A549 treated with CpdA at 1 μM for 4 hours (cell line): ENCODE results near the gene SH3BGRL3. TPM values are rescaled to one million over a fixed set of nuclear protein-coding genes. Genes with fewer than 3 reads are reported as not detected.

Source experiments
- total RNA-seq: library from RNA; stranded (reverse); fragments of 200-300 nt; extraction: Qiagen RNA extraction; gene quantifications from 5 replicates; pipeline ENCODE4 v1.2.3, GENCODE V29; 2022; ENCODE audit warnings: low read depth

Gene SH3BGRL3
- 115 to 171 TPM (median 156 TPM) in 5 replicates for total RNA-seq

GRCh38 chr1:26279456-26280332, at the start of gene SH3BGRL3:
Gene SH3BGRL3, plus strand, starts transcription at chr1:26280086. Its CDS starts 70 bp downstream, at chr1:26280156.

GRCh38 chr1:26233903-26234643, 45.8 kb upstream of the SH3BGRL3 start, which contains the start of gene CEP85:
Gene CEP85, plus strand, starts transcription at chr1:26234200. Its CDS starts 5,584 bp downstream, at chr1:26239784.

DNA sequence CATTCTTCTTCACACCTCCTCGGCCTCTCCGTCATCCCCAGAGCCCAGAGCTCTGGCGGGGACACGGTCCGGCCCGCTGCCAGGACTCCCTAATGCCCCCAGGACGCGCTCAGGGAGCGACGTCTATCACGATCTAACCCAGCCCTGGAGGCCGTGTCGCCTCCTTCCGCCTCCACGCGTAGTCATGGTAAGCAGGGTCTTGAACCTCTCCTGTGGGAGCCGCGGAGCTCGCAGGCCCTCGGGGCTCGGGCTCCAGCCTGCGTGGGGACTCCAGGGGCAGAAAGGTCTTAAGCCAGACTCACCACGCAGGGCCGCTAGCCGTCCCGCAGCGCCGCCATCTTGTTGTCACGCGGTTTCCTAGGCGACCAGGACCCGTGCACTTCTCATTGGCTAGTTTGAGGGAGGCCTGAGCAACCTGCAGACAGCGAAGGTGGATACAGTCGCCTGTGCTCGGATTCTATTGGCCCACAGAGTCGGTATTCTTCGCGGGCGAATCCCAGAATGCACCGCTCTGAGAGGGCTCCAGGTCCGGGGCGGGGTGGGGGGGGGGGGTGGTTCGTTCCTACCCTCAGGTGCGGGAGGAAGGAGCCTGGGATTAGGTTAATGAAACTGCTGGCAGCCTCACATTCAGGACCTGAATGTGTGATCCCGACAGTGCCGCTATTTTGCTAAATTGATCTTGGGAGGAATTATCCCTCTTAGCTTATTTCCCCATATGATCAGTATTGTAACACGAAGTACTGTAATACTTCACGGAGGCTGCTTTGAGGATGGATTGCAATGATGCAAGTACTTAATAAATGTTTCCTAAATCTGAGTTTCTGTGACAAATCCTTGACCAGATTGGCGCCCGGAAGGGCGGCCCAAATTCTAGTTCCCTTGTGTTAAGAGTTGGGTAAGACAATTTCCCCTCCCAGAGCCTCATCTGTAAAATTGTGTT, 26.7 kb downstream of the SH3BGRL3 start, which contains the start of gene UBXN11:
TSS of gene UBXN11 (minus strand) at position 347 of the 940 bp plus-strand sequence. CDS start 3,753 bp downstream, outside the sequence.

DNA sequence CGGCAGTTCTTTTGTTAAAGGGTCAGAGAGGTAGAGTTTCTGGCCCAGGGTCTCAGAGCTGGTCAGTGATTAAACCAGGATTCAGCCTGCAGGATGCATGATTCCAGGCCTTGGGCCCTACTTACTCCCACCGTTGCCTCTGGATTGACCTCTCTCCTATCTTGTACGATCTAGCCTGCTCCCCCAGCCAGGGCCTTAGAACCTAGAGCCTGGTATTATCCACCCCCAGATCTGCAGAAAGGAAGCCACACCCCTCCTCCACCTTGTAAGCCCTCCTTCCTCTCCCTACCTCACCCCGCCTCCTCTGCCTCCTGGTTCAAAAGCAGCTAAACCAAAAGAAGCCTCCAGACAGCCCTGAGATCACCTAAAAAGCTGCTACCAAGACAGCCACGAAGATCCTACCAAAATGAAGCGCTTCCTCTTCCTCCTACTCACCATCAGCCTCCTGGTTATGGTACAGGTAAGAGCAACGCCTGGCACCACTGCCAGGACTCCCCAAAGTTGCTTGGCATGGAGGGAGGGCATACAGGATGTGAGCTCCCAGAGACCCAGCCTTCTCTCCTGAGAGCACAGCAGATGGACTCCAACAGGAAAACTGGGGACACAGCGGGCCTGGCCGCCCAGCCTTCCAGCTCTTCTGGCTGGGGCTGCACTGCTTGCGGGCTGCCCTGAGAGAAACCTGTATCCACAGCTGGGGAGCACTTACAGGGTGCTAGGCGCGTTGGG, 37.9 kb downstream of the SH3BGRL3 start, which contains the start of gene CD52:
TSS of gene CD52 (plus strand) at position 347 of the 726 bp plus-strand sequence. CDS start at position 407, 60 bp downstream.

Other genes with a start within 250 kb of the SH3BGRL3 start
- gene SLC30A2, start 234.0 kb upstream of the SH3BGRL3 start, total RNA-seq = 0.03 to 0.17 TPM (median 0.04 TPM) in 4 of 5 replicates, not detected in the other
- gene TRIM63, start 212.5 kb upstream of the SH3BGRL3 start, total RNA-seq = 0.03 TPM in 1 of 5 replicates, not detected in the others
- gene PDIK1L, start 168.3 kb upstream of the SH3BGRL3 start, total RNA-seq = 1.7 to 2.6 TPM (median 1.7 TPM) in 5 replicates
- gene FAM110D, start 121.0 kb upstream of the SH3BGRL3 start, total RNA-seq = 0.01 to 0.06 TPM in 2 of 5 replicates, not detected in the others
- gene C1orf232, start 111.1 kb upstream of the SH3BGRL3 start, total RNA-seq = not detected in 5 replicates
- gene ZNF593, start 110.2 kb upstream of the SH3BGRL3 start, total RNA-seq = 48.2 to 75.7 TPM (median 67.5 TPM) in 5 replicates
- 0.22 to 0.34 TPM (median 0.27 TPM) in 4 of 5 replicates, not detected in the other for gene ZNF593OS, start 108.3 kb upstream of the SH3BGRL3 start, total RNA-seq
- gene CNKSR1, start 102.6 kb upstream of the SH3BGRL3 start, total RNA-seq = 0.21 to 0.45 TPM (median 0.35 TPM) in 4 of 5 replicates, not detected in the other
- gene CATSPER4, start 89.5 kb upstream of the SH3BGRL3 start, total RNA-seq = not detected in 5 replicates
- 12.4 to 14.7 TPM (median 13.9 TPM) in 5 replicates for gene CEP85, start 45.9 kb upstream of the SH3BGRL3 start, total RNA-seq
- 13.0 to 16.9 TPM (median 16.7 TPM) in 5 replicates for gene UBXN11, start 26.6 kb downstream of the SH3BGRL3 start, total RNA-seq
- gene CD52, start 37.9 kb downstream of the SH3BGRL3 start, total RNA-seq = not detected in 5 replicates
- 1.6 to 2.3 TPM (median 1.7 TPM) in 5 replicates for gene CRYBG2, start 74.0 kb downstream of the SH3BGRL3 start, total RNA-seq
- gene ZNF683, start 92.7 kb downstream of the SH3BGRL3 start, total RNA-seq = not detected in 5 replicates
- not detected in 5 replicates for gene LIN28A, start 130.7 kb downstream of the SH3BGRL3 start, total RNA-seq
- 20.4 to 28.4 TPM (median 22.1 TPM) in 5 replicates for gene DHDDS, start 152.2 kb downstream of the SH3BGRL3 start, total RNA-seq
- 345 to 395 TPM (median 355 TPM) in 5 replicates for gene HMGN2, start 192.4 kb downstream of the SH3BGRL3 start, total RNA-seq
- 15.0 to 18.3 TPM (median 17.4 TPM) in 5 replicates for gene RPS6KA1, start 249.7 kb downstream of the SH3BGRL3 start, total RNA-seq